GM18858 (cell line): ENCODE results near the gene SLC6A4.

Source experiments
- ATAC-seq: cut with Tn5 transposase; IDR thresholded peaks from one replicate; pipeline ENCODE4 v1.9.1; 2021; ENCODE audit not compliant: unreplicated experiment

Gene SLC6A4

GRCh38 chr17:30235386-30236296, at the start of gene SLC6A4:
Gene SLC6A4 (minus strand): TSS chr17:30235697. CDS start chr17:30221958, 13,739 bp downstream.
- no peak for ATAC-seq

GRCh38 chr17:30279156-30279555, 43.7 kb upstream of the SLC6A4 start:
- ATAC-seq, result no peak

DNA sequence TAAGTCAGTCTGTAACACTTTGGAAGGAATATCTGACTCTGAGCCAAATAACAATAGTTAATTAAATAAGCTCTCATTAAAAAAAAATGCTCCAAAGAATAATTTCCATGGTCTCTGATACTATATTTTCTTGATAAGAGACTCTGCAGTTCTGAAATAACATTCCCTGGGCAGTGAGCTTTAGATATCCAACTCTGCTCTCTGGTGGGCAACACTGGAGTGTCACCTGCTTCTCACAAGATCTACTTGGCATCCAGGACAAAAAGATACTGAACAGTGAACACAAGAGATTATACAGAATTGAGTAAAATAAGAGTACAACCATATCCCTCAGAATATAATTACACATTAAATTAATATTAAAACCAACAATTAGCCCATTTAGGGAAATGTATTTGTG, 42.5 kb upstream of the SLC6A4 start:
- ATAC-seq, result no peak

DNA sequence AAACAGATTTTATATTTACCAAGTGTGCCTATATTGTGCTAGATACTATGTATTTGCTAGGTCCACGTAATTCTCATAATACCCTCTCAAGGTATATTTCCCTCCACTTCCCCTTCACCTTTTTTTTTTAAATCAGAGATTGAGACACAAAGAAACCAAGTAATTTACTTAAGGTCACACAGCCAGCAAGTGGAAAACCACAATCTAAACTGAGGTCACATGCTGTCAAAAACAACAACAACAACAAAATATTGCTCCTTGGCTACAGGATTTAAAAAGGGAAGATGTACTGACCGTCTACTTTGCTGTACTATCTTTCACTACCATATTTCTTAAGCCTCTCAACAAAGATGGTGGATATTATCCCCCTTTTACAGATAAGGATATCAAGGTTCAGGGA, 40.4 kb upstream of the SLC6A4 start:
- ATAC-seq, result no peak

DNA sequence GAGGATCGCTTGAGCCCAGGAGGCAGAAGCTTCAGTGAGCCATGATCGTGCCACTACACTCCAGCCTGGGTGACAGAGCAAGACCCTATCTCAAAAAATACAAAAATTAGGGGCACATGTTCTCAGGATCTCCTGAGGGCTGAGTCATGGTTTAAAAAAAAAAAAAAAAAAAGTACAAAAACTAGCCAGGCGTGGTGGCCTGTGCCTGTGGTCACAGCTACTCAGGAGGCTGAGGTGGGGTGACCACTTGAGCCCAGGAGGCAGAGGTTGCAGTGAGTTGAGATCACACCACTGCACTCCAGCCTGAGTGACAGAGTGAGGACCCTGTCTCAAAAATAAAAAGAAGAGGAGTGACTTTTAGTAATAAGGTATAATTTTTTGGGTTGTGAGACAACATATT, 39.4 kb upstream of the SLC6A4 start:
- ATAC-seq, result no peak

- no peak for ATAC-seq
Measured at GRCh38 chr17:30273373-30273772, 37.9 kb upstream of the SLC6A4 start.

DNA sequence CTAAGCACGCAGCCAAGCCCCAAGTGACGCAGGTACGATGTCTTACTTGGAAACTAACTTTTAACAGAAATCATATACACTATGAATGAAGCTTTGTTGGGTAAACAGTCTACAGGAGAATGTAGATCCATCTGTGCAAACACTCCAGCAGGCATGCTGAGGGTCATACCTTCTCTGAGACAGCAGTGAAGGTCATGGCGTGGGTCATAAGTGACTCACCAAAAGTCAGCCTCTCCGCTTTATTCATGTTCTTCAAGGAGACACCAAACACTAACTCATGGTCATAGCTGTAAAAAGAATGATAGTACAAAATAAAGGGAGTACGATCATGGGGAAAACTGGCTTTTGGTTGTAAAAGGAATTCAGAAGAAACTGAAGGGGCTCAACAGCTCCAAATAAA, 35.6 kb upstream of the SLC6A4 start:
- no peak for ATAC-seq

- no peak for ATAC-seq
Measured at GRCh38 chr17:30267625-30268024, 32.1 kb upstream of the SLC6A4 start.

DNA sequence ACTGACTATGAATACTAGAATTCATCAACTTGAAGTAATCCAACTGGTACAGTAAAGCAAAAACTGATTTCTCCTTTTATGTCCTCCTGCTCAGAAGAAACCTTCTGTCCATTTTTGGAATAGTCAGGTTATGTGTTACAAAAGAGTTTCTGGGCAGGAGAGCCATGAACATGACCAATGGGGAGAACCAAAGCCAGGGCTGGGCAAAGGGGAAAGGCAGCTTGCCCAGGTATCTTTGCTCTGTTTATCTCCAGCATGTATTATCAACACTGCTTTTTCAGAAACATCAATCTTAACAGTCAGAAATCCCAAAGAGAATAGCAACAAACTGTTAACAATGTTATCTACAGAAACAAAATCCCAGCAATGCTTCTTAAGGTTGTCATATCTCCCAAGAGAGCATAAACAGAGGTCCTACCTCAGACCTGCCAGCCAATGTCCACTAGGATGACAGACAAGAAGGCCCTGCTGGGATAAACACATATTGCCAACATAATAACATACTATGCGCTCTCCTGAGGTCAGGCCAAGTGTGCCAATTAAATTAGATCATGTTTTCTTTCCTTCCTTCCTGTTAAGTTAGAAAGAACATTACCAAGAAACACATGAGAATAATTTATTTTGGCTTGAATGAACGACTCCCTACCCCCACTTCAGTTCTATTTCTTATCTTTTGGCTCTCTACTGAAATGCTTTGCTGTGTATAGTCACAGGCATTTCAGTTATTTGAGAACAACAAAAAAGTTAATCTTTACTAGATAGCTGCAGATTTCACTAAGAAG, 28.2 kb upstream of the SLC6A4 start:
- ATAC-seq, result no peak

DNA sequence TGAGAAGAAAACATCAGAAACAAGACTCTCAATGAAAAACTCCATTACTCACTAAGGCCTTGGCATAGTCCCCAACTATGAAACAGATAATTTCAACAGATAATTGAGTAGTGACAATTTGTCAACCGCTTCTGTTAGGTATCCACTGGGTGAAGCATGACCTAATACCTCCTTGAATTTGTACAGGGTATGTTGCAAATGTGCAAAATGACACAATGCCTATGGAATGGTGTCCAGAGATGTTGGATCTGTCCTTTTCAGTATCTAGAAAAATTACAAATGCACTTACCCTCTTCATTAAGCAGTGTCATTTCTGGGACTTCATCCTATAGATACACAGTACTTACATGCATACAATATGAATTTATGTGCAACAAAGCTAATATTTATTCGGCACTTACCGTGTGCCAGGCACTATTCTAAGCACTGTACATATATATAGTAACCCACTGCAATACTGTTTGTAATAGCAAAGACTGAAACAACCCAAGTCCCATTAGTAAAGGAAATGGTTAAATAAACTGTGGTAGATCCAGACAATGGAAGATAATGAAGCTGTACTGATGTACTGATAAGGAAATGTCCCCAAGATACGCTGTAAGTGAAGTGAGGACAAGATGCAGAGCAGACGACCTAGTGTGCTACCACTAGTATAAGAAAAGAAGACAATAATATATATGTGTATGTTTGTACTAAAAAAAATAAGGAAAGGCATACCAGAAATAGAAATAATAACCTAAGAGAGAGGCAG, 21.4 kb upstream of the SLC6A4 start:
- ATAC-seq, result no peak

GRCh38 chr17:30254150-30254549, 18.7 kb upstream of the SLC6A4 start:
- no peak for ATAC-seq

DNA sequence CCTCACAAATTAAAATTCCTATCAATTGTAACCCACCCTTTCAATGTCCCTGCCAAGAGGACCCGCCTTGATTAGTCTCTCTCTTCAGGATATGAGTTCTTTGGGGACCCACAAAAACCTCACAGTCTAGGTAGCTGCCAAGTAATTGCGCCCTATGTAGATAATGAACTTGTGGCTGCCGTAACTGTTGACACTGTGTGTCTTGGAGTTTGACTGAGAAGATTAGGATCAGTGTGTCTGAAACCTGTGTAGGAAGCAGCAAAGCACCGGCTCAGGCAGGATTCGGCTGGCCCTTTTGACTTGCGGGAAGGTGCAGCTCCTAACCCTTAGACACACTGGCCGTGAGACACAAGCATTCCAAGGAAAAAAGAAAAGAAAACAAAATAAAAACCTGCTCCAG, 17.8 kb upstream of the SLC6A4 start:
- ATAC-seq, result no peak

- no peak for ATAC-seq
Measured at GRCh38 chr17:30251931-30252330, 16.4 kb upstream of the SLC6A4 start.

DNA sequence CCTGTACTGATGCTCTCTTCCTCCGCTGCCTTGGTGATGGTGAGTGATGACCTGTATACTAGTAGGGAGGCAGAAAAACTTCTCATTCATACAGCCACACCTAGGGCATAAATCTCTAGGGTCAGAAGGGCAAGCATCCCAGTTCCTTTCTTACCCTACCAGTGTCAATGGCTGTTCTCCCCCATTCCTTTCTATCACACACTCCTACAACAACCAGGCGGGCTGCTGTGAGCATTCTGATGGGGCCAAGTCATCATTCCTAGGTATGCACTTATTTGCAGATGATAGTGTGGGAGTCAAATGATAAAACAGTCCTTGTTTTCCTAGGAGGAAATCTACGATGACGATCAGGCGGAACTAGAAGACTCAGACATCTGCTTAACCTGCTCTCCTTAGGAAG, 14.0 kb upstream of the SLC6A4 start:
- no peak for ATAC-seq

DNA sequence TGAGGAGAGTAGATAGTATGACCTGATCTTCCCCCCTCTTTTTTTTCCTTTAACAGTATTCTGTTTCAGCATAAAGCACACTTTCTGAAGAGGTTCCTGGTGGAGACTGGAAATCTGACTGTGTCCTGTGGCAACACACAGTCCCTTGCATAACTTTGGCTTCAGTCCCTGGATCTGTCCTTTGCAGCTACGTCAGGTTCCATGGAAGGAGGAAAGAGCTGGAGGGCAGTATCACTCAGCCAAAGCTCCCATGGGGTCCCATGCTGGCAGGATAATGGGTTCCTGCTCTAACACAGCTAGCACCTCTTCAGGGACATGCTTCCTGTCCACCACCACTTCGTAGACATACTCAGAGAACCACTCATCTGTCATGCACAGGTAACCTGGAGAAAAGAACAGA, 13.3 kb upstream of the SLC6A4 start:
- ATAC-seq, result no peak

DNA sequence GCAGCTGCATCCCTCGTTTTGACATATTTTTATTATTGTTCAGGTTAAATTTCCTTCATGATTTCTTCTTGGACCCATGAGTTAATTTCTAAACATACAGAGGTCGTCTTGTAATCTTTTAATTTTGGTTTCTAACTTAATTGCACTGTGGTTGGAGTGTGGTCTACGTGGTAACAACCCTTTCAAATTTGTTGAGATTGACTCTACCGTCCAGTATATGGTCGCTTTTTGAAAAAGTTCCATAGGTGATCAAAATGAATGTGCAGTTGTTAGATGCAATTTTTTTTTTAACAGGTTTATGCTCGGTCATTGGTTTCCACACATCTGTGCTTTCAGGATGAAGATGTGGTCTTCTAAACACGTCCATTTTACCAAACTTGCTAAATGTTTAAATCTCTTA, 11.0 kb upstream of the SLC6A4 start:
- ATAC-seq, result no peak

- no peak for ATAC-seq
Measured at GRCh38 chr17:30244853-30245385, 9.4 kb upstream of the SLC6A4 start.

DNA sequence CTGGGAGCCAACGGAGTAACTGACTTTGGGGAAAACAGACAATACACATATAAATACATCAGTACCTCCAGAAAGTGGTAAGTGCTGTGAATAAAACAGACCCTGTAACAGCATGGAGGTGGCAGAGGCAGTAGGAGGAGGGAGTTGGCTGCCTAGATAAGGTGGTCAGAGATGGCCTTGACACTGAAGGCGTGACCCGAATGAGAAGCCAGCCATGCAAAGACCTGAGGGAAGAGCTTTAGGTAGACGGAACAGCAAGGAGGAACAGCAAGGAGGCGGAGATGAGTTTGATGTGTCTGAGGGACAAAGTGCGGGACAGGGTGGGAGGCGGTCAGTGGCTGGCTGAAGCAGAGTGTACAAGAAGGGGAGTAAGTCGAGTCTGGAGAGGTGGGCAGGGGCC, 8.1 kb upstream of the SLC6A4 start:
- ATAC-seq, result no peak

DNA sequence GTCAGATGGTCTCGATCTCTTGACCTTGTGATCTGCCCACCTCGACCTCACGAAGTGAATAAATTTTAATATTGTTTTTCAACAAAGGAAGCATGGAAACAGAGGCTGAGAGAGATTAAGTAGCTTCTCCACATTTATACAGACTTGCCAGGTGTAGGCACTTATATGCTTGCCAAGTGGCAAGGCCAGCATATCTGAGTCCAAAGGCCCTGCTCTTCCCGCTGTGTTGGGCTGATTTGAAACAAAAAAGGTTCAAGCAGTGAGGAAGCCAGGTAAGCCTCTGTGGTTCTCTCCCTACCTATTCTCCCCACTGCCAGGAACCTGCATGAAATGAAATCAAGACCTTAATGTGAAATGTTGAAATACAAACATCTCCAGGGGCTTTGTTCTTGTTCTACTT, 7.5 kb upstream of the SLC6A4 start:
- no peak for ATAC-seq

DNA sequence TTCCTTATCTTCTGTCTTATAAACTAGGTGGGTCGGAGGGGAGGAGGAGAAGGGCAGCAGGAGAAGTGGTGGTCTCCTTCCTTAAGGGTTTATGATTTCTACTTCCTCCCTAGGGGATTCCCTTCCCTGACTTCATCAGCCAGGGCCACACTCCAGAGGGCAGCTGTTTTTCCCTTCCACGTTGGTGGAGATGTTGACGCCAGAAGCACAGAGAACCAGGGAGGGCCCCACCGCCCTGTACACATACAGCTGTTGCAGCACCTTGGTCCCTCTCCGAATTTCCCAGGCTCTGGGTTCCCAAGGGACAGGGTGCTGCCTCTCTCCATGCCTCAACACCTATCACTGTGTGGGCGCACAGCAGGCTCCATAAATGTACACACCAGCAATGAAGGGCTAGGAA, 5.6 kb upstream of the SLC6A4 start:
- ATAC-seq, result no peak

DNA sequence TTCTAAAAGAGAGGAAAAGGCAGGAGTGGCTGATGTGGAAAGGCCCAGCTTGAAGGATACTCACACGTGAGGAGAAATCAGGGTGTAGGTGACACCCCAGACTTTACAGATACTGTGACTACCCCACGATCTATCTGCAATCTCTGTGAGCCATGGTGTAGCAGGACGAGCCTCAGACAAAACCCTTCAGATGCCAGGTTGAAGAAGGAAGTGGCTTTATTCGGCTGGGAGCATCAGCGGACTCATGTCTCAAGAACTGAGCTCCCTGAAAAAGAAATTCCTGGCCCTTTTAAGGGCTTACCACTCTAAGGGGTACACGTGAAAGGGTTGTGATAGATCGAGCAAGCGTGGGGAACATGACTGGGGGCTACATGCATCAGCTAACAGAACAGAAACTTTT, 4.7 kb upstream of the SLC6A4 start:
- no peak for ATAC-seq
